Calu3 (cell line): ENCODE measurements around the gene PPP1CA. TPM values are rescaled to one million over a fixed set of nuclear protein-coding genes. Genes with fewer than 3 reads are reported as not detected.

Experiments
- BruUV-seq: library from RNA; stranded (reverse); fragments of 400-500 nt; replicated peaks from 2 replicates; lab custom pipeline; 2021; lab: Mats Ljungman, UMichigan
- CTCF ChIA-PET: fragments of 300-600 bp; sonication (Branson Sonifier 250); formaldehyde crosslinking; loops from one replicate; lab custom pipeline; 2022; ENCODE audit warnings: antibody characterized with exemption; lab: Charles Lee
- DNase-seq: peaks from one replicate; pipeline ENCODE4 v3.0.0; 2022
- H3K27ac Mint-ChIP-seq: one replicate; pipeline ENCODE4 v1.8.0; 2022; ENCODE audit warnings: mixed read lengths; ENCODE audit not compliant: unreplicated experiment
- H3K27me3 Mint-ChIP-seq: one replicate; pipeline ENCODE4 v1.8.0; 2022; ENCODE audit warnings: mixed read lengths; ENCODE audit not compliant: unreplicated experiment
- H3K36me3 Mint-ChIP-seq: one replicate; pipeline ENCODE4 v1.8.0; 2022; ENCODE audit warnings: mild to moderate bottlenecking, moderate library complexity, mixed read lengths; ENCODE audit not compliant: insufficient read depth, unreplicated experiment
- H3K4me1 Mint-ChIP-seq: one replicate; pipeline ENCODE4 v1.8.0; 2022; ENCODE audit warnings: mild to moderate bottlenecking, low read depth, mixed read lengths; ENCODE audit not compliant: unreplicated experiment
- H3K4me3 Mint-ChIP-seq: one replicate; pipeline ENCODE4 v1.8.0; 2022; ENCODE audit warnings: mild to moderate bottlenecking, low read depth, moderate library complexity, mixed read lengths; ENCODE audit not compliant: unreplicated experiment
- H3K9me3 Mint-ChIP-seq: one replicate; pipeline ENCODE4 v1.8.0; 2022; ENCODE audit warnings: low read depth, mixed read lengths; ENCODE audit not compliant: unreplicated experiment
- CTCF ChIP-seq: fragments of 200-600 bp; IDR thresholded peaks from one replicate; pipeline ENCODE4 v1.8.0; 2022; ENCODE audit warnings: antibody characterized with exemption; ENCODE audit not compliant: unreplicated experiment
- intact Hi-C: fragments of 100-400 bp; cut with micrococcal nuclease; formaldehyde crosslinking; loops from one replicate; pipeline ENCODE4 v1.10.0; 2022; ENCODE audit not compliant: unreplicated experiment
- total RNA-seq: library from RNA; stranded (reverse); gene quantifications from 2 replicates; pipeline ENCODE4 v1.2.3, GENCODE V29; 2022

PPP1CA gene
- total RNA-seq, 1 experiment from 2014 or later: 180 TPM

GRCh38 chr11:67422891-67423290 lies 21.2 kb upstream of the PPP1CA start:
- H3K4me1 Mint-ChIP-seq: peaks cover 19% of the 10 kb centered on the region
- H3K9me3 Mint-ChIP-seq: no peaks in the 10 kb centered on the region
- no TSS peak for BruUV-seq
- H3K4me3 Mint-ChIP-seq: peak overlapping the region; percentile 36
- H3K27ac Mint-ChIP-seq: peak overlapping the region; percentile 81
- CTCF ChIA-PET: interaction anchor here (0.8 to 1.6 kb wide), 3 partner anchors 21 to 77 kb away, joined by 3 to 9 read pairs (median 3); partner anchors contain the start of genes POLD4 and PPP1CA
- peak; percentile 48 for DNase-seq
- H3K36me3 Mint-ChIP-seq: peaks cover 29% of the 10 kb centered on the region
- no peaks in the 10 kb centered on the region for H3K27me3 Mint-ChIP-seq
- no peak for TF ChIP-seq CTCF
- intact Hi-C loops: loop anchor here (10.0 kb wide), 1 partner anchor 82 kb away; the partner anchor contains the start of genes CDK2AP2 and PITPNM1

- peaks cover 23% of the 10 kb centered on the region for H3K4me1 Mint-ChIP-seq
- peaks cover 25% of the 10 kb centered on the region for H3K36me3 Mint-ChIP-seq
- H3K9me3 Mint-ChIP-seq: no peaks in the 10 kb centered on the region
- BruUV-seq: no TSS peak
- H3K4me3 Mint-ChIP-seq: peak overlapping the region; percentile 81
- no peak for TF ChIP-seq CTCF
- intact Hi-C loops: loop anchor here (10.0 kb wide), 1 partner anchor 83 kb away; the partner anchor contains the start of genes CDK2AP2 and PITPNM1
- DNase-seq: no peak
- peak overlapping the region; percentile 78 for H3K27ac Mint-ChIP-seq
- CTCF ChIA-PET: interaction anchor here (2.4 kb wide), 1 partner anchor 20 kb away, joined by 6 read pairs; the partner anchor contains the start of gene PPP1CA
- H3K27me3 Mint-ChIP-seq: peaks cover 3% of the 10 kb centered on the region
Observed at GRCh38 chr11:67421430-67422031, 19.9 kb upstream of the PPP1CA start.

GRCh38 chr11:67420646-67421429 lies 19.2 kb upstream of the PPP1CA start:
- H3K9me3 Mint-ChIP-seq: no peaks in the 10 kb centered on the region
- intact Hi-C loops: loop anchor here (10.0 kb wide), 1 partner anchor 84 kb away; the partner anchor contains the start of genes CDK2AP2 and PITPNM1
- H3K4me1 Mint-ChIP-seq: peaks cover 26% of the 10 kb centered on the region
- BruUV-seq: no TSS peak
- peaks cover 29% of the 10 kb centered on the region for H3K36me3 Mint-ChIP-seq
- peak overlapping the region; percentile 78 for H3K27ac Mint-ChIP-seq
- peaks cover 10% of the 10 kb centered on the region for H3K27me3 Mint-ChIP-seq
- CTCF ChIA-PET: interaction anchor here (0.6 to 2.4 kb wide), 3 partner anchors 19 to 121 kb away, joined by 3 to 6 read pairs (median 5); partner anchors contain the start of gene PPP1CA
- peak overlapping the region; percentile 81 for H3K4me3 Mint-ChIP-seq
- peak; percentile 99 for DNase-seq
- no peak for TF ChIP-seq CTCF

GRCh38 chr11:67420147-67420645 lies 18.5 kb upstream of the PPP1CA start:
- no peak for DNase-seq
- Mint-ChIP-seq H3K4me1 (peaks cover 26% of the 10 kb centered on the region), H3K27me3 (peaks cover 16% of the 10 kb centered on the region), H3K27ac (no peak overlapping the region), H3K9me3 (no peaks in the 10 kb centered on the region), H3K4me3 (peak overlapping the region; percentile 81), H3K36me3 (peaks cover 29% of the 10 kb centered on the region)
- no peak for TF ChIP-seq CTCF
- CTCF ChIA-PET: interaction anchor here (0.5 to 2.4 kb wide), 3 partner anchors 18 to 33 kb away, joined by 3 to 6 read pairs (median 4); partner anchors contain the start of genes PPP1CA and RAD9A
- intact Hi-C loops: loop anchor here (10.0 kb wide), 1 partner anchor 85 kb away; the partner anchor contains the start of genes CDK2AP2 and PITPNM1
- BruUV-seq: TSS peak; percentile 19
